ENCODE measurements around the gene PAGR1.

- TF ChIP-seq OSR1 (CRISPR knock-in tag; IDR thresholded peaks at IDR 0.05) (no peak), ARNTL (CRISPR knock-in tag; IDR thresholded peaks at IDR 0.05; ENCODE audit: borderline replicate concordance, low read depth) (no peak), ESRRG (CRISPR knock-in tag; IDR thresholded peaks at IDR 0.05) (no peak), ZNF8 (CRISPR knock-in tag; IDR thresholded peaks at IDR 0.05) (no peak), RARB (CRISPR knock-in tag; IDR thresholded peaks at IDR 0.05) (no peak), GLIS3 (CRISPR knock-in tag; IDR thresholded peaks at IDR 0.05) (no peak), ZNF565 (CRISPR knock-in tag; conservative IDR thresholded peaks at IDR 0.05; ENCODE audit: low read depth) (no peak)
- TF ChIP-seq, protein P1, sequence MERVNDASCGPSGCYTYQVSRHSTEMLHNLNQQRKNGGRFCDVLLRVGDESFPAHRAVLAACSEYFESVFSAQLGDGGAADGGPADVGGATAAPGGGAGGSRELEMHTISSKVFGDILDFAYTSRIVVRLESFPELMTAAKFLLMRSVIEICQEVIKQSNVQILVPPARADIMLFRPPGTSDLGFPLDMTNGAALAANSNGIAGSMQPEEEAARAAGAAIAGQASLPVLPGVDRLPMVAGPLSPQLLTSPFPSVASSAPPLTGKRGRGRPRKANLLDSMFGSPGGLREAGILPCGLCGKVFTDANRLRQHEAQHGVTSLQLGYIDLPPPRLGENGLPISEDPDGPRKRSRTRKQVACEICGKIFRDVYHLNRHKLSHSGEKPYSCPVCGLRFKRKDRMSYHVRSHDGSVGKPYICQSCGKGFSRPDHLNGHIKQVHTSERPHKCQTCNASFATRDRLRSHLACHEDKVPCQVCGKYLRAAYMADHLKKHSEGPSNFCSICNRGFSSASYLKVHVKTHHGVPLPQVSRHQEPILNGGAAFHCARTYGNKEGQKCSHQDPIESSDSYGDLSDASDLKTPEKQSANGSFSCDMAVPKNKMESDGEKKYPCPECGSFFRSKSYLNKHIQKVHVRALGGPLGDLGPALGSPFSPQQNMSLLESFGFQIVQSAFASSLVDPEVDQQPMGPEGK (CRISPR knock-in tag; IDR thresholded peaks at IDR 0.05; ENCODE audit: borderline replicate concordance): no peak
- TF ChIP-seq, protein P2, sequence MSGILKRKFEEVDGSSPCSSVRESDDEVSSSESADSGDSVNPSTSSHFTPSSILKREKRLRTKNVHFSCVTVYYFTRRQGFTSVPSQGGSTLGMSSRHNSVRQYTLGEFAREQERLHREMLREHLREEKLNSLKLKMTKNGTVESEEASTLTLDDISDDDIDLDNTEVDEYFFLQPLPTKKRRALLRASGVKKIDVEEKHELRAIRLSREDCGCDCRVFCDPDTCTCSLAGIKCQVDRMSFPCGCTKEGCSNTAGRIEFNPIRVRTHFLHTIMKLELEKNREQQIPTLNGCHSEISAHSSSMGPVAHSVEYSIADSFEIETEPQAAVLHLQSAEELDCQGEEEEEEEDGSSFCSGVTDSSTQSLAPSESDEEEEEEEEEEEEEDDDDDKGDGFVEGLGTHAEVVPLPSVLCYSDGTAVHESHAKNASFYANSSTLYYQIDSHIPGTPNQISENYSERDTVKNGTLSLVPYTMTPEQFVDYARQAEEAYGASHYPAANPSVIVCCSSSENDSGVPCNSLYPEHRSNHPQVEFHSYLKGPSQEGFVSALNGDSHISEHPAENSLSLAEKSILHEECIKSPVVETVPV (CRISPR knock-in tag; IDR thresholded peaks at IDR 0.05): no peak
Measured at GRCh38 chr16:29811896-29812665, 3.9 kb upstream of the PAGR1 start, which contains the start of gene PRRT2.

All from SK-N-SH treated with all-trans-retinoic acid at 6 μM for 48 hours (cell line).